ENCODE measurements around the gene ATP5IF1.

DNA sequence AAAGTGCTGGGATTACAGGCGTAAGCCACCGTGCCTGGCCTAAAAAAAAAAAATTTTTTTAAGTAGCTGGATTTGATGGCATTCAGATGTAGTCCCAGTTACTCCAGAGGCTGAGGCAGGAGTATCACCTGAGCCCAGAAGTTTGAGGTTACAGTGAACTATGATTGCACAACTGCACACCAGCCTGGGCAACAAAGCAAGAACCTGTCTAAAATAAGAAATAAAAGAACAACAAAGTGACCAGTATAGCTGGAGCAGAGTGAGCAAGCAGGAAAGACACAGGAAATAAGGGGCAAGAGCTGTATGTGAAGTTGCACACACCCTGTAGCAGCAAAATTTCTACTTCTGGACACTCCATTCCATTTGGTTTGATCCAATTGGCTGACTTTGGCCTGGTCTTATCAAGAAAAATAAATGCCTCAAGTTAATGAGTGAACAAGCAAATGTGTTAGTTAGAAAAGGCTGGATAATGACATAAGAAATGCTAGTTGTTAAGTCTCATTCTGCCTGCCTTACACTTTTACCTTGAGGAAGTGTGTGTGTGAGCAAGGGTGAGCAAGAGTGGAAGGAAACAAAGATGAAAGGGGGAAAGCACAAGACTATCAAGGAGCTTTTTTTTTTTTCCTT, 7.9 kb downstream of the ATP5IF1 start:
- TF ChIP-seq, protein P1, sequence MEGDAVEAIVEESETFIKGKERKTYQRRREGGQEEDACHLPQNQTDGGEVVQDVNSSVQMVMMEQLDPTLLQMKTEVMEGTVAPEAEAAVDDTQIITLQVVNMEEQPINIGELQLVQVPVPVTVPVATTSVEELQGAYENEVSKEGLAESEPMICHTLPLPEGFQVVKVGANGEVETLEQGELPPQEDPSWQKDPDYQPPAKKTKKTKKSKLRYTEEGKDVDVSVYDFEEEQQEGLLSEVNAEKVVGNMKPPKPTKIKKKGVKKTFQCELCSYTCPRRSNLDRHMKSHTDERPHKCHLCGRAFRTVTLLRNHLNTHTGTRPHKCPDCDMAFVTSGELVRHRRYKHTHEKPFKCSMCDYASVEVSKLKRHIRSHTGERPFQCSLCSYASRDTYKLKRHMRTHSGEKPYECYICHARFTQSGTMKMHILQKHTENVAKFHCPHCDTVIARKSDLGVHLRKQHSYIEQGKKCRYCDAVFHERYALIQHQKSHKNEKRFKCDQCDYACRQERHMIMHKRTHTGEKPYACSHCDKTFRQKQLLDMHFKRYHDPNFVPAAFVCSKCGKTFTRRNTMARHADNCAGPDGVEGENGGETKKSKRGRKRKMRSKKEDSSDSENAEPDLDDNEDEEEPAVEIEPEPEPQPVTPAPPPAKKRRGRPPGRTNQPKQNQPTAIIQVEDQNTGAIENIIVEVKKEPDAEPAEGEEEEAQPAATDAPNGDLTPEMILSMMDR (conservative IDR thresholded peaks at IDR 0.05 in 1 of 2, IDR thresholded peaks at IDR 0.05 in 1 of 2; ENCODE audit: low read depth in 1 of 2, low read length in 2 of 2), result no peak
- no peak for TF ChIP-seq EZH2 (IDR thresholded peaks at IDR 0.05; ENCODE audit: low read length, missing control alignments)

Measured in fibroblast of lung (primary cell).